Left ventricle myocardium inferior (tissue), 1 donor: ENCODE data around the gene CAMK2D. TPM values are rescaled to one million over a fixed set of nuclear protein-coding genes. Genes with fewer than 3 reads are reported as not detected.

Experiments
- DNase-seq: peaks from one replicate; pipeline ENCODE4 v3.0.0-alpha.2; 2020
- H3K27ac ChIP-seq: fragments of 200-600 bp; replicated peaks from 2 replicates; pipeline ENCODE4 v1.8.0; 2021
- H3K27me3 ChIP-seq: fragments of 200-600 bp; 2 replicates; pipeline ENCODE4 v1.8.0; 2021; ENCODE audit warnings: low read depth
- H3K36me3 ChIP-seq: fragments of 200-600 bp; 2 replicates; pipeline ENCODE4 v1.8.0; 2021
- H3K4me1 ChIP-seq: fragments of 200-600 bp; 2 replicates; pipeline ENCODE4 v1.8.0; 2021
- H3K4me3 ChIP-seq: fragments of 200-600 bp; 2 replicates; pipeline ENCODE4 v1.8.0; 2021; ENCODE audit warnings: mild to moderate bottlenecking, moderate library complexity
- H3K9me3 ChIP-seq: fragments of 200-600 bp; replicated peaks from 2 replicates; pipeline ENCODE4 v1.8.0; 2021
- CTCF ChIP-seq: fragments of 200-600 bp; IDR thresholded peaks from 2 replicates; pipeline ENCODE4 v1.8.0; 2021; ENCODE audit warnings: antibody characterized with exemption, mild to moderate bottlenecking, borderline replicate concordance
- intact Hi-C: fragments of 100-400 bp; cut with micrococcal nuclease; formaldehyde crosslinking; loops from one replicate; pipeline ENCODE4 v1.11.0; 2022
- total RNA-seq: library from RNA; stranded (reverse); fragmentation: NEBNext Ultra II Directional; extraction: Animal tissue kit (Norgen Biotek cat#: 25700); gene quantifications from one replicate; pipeline ENCODE4 v1.2.1, GENCODE V29; 2021
- donor health status: DM: no; HTN: yes; CAD: no; lungs with severe emphysema.

Gene CAMK2D
- total RNA-seq, 1 donor from 2014 or later = 223 TPM

- Histone ChIP-seq H3K4me3 (peak overlapping the region; percentile 7), H3K27me3 (no peaks in the 10 kb centered on the region), H3K36me3 (no peaks in the 10 kb centered on the region), H3K27ac (peak overlapping the region; percentile 80), H3K4me1 (peaks cover 52% of the 10 kb centered on the region), H3K9me3 (no peaks in the 10 kb centered on the region)
- TF ChIP-seq CTCF = no peak
- intact Hi-C loops = no loop called here
- no peak for DNase-seq
These were observed 317.2 kb downstream of the CAMK2D start for GRCh38 chr4:113444386-113444785.

- H3K9me3 ChIP-seq = no peaks in the 10 kb centered on the region
- no peak for TF ChIP-seq CTCF
- H3K36me3 ChIP-seq = no peaks in the 10 kb centered on the region
- intact Hi-C loops = no loop called here
- peaks cover 40% of the 10 kb centered on the region for H3K4me1 ChIP-seq
- no peak for DNase-seq
- H3K4me3 ChIP-seq = no peak overlapping the region
- H3K27ac ChIP-seq = no peak overlapping the region
- no peaks in the 10 kb centered on the region for H3K27me3 ChIP-seq
These were observed 318.7 kb downstream of the CAMK2D start for GRCh38 chr4:113442826-113443225.

GRCh38 chr4:113440371-113440770 lies 321.2 kb downstream of the CAMK2D start:
- peaks cover 44% of the 10 kb centered on the region for H3K4me1 ChIP-seq
- no peak for TF ChIP-seq CTCF
- intact Hi-C loops = no loop called here

GRCh38 chr4:113438596-113438995 lies 322.9 kb downstream of the CAMK2D start:
- no peak for TF ChIP-seq CTCF
- Histone ChIP-seq H3K9me3 (no peaks in the 10 kb centered on the region), H3K4me1 (peaks cover 26% of the 10 kb centered on the region), H3K27me3 (no peaks in the 10 kb centered on the region), H3K27ac (no peak overlapping the region), H3K4me3 (no peak overlapping the region), H3K36me3 (no peaks in the 10 kb centered on the region)
- intact Hi-C loops = no loop called here
- no peak for DNase-seq

More at GRCh38 chr4:113440371-113440770, 321.2 kb downstream of the CAMK2D start:
- no peak for DNase-seq
- no peak overlapping the region for H3K27ac ChIP-seq
- H3K36me3 ChIP-seq = no peaks in the 10 kb centered on the region
- H3K9me3 ChIP-seq = no peaks in the 10 kb centered on the region
- H3K27me3 ChIP-seq = no peaks in the 10 kb centered on the region
- no peak overlapping the region for H3K4me3 ChIP-seq

DNA sequence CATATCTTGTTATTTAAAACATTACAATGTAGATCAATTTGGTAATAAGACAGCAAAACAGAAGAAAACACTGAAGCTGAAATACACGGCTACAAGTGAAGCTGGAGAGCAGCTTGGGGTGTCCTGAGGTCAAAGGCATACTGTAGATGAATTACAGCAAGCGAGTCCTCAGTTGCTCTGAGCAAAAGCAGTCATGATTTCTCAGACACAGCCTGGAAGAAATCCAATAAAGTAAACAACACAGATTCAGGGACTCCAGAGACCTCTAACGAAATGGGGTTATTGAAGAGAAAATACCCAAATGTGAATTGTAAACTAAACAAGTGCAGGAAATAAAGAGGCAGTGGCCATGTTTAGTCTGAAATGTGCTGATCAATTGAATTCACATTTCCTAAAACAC lies 324.4 kb downstream of the CAMK2D start:
- Histone ChIP-seq H3K9me3 (peaks cover 3% of the 10 kb centered on the region), H3K27ac (peak overlapping the region; percentile 82), H3K27me3 (no peaks in the 10 kb centered on the region), H3K4me1 (peaks cover 25% of the 10 kb centered on the region), H3K36me3 (no peaks in the 10 kb centered on the region), H3K4me3 (no peak overlapping the region)
- intact Hi-C loops = no loop called here
- DNase-seq = no peak
- TF ChIP-seq CTCF = no peak

- H3K36me3 ChIP-seq = no peaks in the 10 kb centered on the region
- H3K4me1 ChIP-seq = peaks cover 25% of the 10 kb centered on the region
- no peak overlapping the region for H3K4me3 ChIP-seq
- peak overlapping the region; percentile 82 for H3K27ac ChIP-seq
- intact Hi-C loops = no loop called here
- peaks cover 6% of the 10 kb centered on the region for H3K9me3 ChIP-seq
- H3K27me3 ChIP-seq = no peaks in the 10 kb centered on the region
- TF ChIP-seq CTCF = no peak
- DNase-seq = no peak
These were observed 325.2 kb downstream of the CAMK2D start for GRCh38 chr4:113436360-113436759.
